Measurements from ENCODE around the gene ATP5MC2. TPM values are rescaled to one million over a fixed set of nuclear protein-coding genes. Genes with fewer than 3 reads are reported as not detected.
A peak's percentile ranks its signal among the peaks of the same experiment; 100 is the strongest.
"Not testable (repeated sequence)": the region's sequence is repeated elsewhere in the genome, so short reads cannot be mapped to it uniquely, and the experiment has no call there.

The ATP5MC2 gene
- polyA plus RNA-seq, 1 donor, result 483 TPM

DNA sequence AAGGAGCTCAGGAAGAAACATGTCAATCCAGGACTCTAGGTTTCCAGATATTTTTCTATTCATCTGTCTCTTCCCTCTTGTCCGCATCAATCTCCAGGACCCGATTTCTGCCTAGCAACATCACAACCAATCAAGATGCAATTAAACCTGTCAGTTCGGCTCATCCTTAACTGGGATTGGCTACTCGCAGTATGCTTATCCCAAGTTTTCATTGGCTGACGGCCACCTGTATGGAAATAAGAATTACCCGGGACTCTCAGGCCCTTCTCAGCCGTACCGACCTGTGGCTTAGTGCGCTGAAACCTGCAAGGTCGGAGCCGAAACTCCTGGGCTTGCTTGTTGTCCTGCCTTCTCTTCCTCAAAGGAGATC is 20.4 kb upstream of the ATP5MC2 start:
- peak; percentile 92 for DNase-seq

GRCh38 chr12:53695152-53696145 is 19.6 kb upstream of the ATP5MC2 start:
- no peak for DNase-seq

DNA sequence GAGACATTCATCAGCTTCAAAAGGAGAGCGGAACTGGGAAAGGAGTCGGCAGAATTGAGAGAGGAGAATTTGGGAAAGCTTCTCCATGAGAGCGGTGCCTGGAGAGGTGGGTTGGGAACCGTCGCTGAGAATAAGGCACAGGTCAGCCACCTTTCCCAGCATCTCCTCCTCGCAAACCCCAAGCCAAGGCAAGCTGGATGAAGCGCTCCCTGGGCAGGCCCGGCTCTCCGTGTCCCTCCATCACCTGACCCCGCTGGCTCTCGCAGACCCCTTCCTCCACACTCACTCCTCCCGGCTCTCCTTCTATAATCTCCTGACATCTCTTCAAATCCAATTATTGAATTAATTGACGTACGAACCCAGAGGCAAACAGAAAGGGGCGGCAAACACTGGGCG is 18.9 kb upstream of the ATP5MC2 start:
- no peak for DNase-seq

DNA sequence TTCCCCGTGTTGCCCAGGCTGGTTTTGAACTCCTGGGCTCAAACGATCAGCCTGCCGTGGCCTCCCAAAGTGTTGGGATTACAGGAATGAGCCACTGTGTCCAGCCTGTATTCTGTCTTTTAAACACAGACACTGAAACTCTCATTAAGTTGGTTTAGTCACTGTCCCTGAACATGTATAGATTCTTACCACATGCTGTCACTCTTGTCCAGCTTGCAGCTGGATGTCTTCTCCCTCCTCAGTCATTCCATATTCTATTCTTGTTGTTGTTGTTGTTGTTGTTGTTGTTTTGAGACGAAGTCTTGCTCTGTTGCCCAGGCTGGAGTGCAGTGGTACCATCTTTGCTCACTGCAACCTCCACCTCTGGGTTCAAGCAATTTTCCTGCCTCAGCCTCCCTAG is 12.3 kb upstream of the ATP5MC2 start:
- no peak for DNase-seq

DNA sequence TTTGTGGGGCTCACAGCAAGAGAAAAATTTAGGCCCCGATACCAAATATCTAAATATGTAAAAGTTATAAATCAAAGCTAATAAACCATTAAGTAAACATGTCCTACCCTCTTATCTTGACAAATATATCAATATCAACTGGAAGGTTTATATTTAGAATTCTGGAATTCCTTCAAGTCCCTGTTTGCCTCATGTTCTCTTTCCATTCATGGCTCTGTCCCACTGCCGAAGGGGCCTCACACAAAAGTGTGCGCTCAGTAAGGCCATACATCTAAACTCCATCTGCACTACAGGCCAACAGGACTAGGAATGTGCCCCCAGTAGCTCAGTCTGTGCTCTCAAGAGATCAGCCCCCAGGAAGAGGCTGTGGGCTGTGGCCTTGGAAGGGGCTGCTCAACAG is 10.6 kb upstream of the ATP5MC2 start:
- no peak for DNase-seq

DNA sequence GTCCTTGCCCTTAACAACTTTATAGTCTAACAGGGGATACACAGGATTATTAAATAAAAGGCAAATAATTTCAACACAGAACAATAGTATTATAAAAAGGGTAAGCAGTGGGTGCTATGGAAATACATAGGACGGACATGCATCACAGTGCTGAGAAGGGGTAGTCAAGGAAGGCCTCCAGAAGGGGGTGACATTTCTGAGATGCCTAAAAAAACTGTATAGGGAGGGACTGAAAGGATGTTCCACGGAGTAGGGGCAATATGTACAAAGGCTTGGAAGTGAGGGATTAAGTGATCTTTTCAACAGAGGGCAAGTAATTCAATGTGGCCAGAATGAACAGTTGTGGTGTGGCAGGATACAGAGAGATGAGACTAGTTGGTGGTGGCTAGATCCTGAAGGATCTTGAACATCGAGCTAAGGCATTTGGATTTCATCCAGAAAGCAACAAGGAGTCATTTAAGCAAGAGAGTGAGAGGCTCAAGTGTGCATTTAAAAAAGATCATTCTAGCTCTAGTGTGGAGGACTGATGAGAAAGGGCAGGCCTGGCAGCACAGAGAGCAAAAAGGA is 8.9 kb upstream of the ATP5MC2 start:
- DNase-seq, result no peak

DNA sequence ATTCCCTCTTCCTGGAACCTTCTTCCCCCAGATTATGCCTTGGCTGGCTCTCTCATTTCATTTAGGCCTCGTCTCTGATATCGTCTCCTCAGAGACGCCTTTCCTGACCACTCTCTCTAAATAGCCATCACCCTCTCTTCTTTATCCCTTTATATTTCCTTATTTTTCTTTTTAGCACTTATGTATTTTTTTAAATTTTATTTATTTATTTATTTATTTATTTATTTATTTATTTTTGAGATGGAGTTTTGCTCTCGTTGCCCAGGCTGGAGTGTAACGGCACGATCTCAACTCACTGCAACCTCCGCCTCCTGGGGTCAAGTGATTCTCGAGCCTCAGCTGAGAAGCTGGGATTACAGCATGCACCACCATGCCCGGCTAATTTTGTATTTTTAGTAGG is 8.1 kb upstream of the ATP5MC2 start:
- no peak for DNase-seq

- DNase-seq, result no peak
These were observed 7.6 kb upstream of the ATP5MC2 start for GRCh38 chr12:53683494-53683893.

DNA sequence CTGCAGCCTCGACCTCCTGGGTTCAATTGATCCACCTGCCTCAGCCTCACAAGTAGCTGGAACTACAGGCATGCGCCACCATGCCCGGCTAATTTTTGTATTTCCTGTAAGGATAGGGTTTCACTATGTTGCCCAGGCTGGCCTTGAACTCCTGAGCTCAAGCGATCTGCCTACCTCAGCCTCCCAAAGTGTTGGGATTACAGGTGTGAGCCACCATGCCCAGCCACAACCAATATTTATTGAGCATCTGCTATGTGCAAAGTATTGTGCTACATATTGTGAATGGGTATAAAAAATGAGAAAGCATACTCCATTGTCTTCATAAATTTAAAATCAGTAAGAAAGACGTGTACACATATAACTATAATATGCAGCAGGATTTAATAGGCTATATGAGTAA is 4.2 kb upstream of the ATP5MC2 start:
- not testable (repeated sequence) for DNase-seq

GRCh38 chr12:53677800-53678148 is 1.9 kb upstream of the ATP5MC2 start:
- peak; percentile 30 for DNase-seq

- peak; percentile 73 for DNase-seq
These were observed 1.3 kb upstream of the ATP5MC2 start for GRCh38 chr12:53677016-53677799.

- peak; percentile 77 for DNase-seq
These were observed 753 bp upstream of the ATP5MC2 start for GRCh38 chr12:53676656-53677015.

- DNase-seq, result no peak
These were observed 744 bp downstream of the ATP5MC2 start for GRCh38 chr12:53674977-53675700.

DNA sequence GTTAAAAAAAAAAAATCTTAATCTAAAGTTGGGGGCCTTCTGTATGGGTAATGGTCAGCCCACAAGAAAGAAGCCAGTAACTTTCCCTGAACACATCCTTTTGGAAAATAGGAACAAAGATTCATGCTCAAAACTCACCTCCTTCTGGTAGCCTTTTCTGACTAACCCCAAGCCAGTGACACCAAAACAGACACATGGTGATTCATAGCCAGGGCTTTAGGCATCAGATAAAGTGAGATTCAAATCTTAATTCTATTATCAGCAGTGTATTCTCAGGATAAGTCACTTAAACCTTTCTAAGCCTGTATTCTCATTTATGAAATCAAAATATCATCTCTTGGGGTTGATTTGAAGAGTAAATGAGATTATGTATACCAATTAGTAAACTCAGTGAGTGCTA is 4.9 kb downstream of the ATP5MC2 start:
- no peak for DNase-seq

GRCh38 chr12:53670308-53670707 is 5.6 kb downstream of the ATP5MC2 start:
- DNase-seq, result no peak

DNA sequence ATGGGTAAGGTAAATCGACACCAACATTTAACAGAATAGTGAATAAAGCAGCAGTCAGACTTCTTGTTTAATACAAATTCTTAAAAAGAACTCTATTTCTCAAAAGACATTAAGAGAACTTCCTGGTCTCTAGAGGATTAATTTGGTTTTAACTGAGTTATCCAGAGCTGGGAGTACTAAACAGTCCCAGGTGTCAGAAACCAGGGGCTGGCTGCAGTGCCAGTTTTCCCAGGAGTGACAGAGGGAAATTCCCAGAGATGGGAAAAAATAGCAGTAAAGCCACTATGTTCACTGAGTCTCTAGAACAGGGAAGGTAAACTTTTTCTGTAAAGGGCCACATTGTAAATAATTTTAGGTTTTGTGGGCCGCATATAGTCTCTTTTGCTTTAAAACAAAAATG is 8.8 kb downstream of the ATP5MC2 start:
- DNase-seq, result no peak

GRCh38 chr12:53664936-53665335 is 10.9 kb downstream of the ATP5MC2 start:
- no peak for DNase-seq

GRCh38 chr12:53664191-53664590 is 11.7 kb downstream of the ATP5MC2 start:
- DNase-seq, result no peak

- no peak for DNase-seq
These were observed 15.8 kb downstream of the ATP5MC2 start for GRCh38 chr12:53660041-53660440.

DNA sequence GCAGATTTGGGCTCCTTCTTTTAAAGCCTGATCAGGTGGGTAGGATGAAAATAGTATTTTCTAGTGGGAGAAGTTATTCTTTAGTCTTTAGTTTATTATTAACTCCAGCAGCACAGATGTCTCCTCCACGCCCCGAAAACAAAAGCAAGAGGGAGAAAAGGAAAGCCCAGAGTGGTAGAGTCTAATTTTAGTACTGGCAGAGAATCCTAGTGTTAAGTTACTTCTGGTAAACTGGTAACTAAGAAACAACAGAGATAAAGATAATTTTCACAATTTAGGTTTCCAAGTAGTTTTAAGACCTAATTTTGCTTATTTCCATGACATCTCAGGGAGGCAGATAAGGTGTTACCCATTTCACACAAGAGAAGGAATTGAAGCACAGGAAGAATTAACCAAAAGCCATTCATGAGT is 16.3 kb downstream of the ATP5MC2 start:
- no peak for DNase-seq

GRCh38 chr12:53659011-53659551 is 16.8 kb downstream of the ATP5MC2 start:
- peak; percentile 32 for DNase-seq

- no peak for DNase-seq
These were observed 18.8 kb downstream of the ATP5MC2 start for GRCh38 chr12:53657041-53657440.
